GM10847 (cell line): Measurements from ENCODE around the gene IGFBP7.

Experiments used
- POLR2A ChIP-seq: IDR thresholded peaks from 2 replicates; pipeline ENCODE4 v1.6.1; 2011; ENCODE audit not compliant: insufficient read length; ENCODE audit errors: extremely low read depth

Gene IGFBP7

GRCh38 chr4:57144466-57144865 lies 34.3 kb upstream of the IGFBP7 start:
- TF ChIP-seq POLR2A, result no peak

GRCh38 chr4:57139783-57140182 lies 29.6 kb upstream of the IGFBP7 start:
- TF ChIP-seq POLR2A, result no peak

GRCh38 chr4:57137261-57137660 lies 27.1 kb upstream of the IGFBP7 start:
- TF ChIP-seq POLR2A, result no peak

GRCh38 chr4:57136281-57136680 lies 26.1 kb upstream of the IGFBP7 start:
- no peak for TF ChIP-seq POLR2A

GRCh38 chr4:57132743-57133137 lies 22.6 kb upstream of the IGFBP7 start:
- no peak for TF ChIP-seq POLR2A

- TF ChIP-seq POLR2A, result no peak
These were observed 21.9 kb upstream of the IGFBP7 start for GRCh38 chr4:57131849-57132742.

- no peak for TF ChIP-seq POLR2A
These were observed 19.3 kb upstream of the IGFBP7 start for GRCh38 chr4:57129477-57129876.

- TF ChIP-seq POLR2A, result no peak
These were observed 17.2 kb upstream of the IGFBP7 start for GRCh38 chr4:57127361-57127760.

- no peak for TF ChIP-seq POLR2A
These were observed 15.8 kb upstream of the IGFBP7 start for GRCh38 chr4:57125996-57126395.

GRCh38 chr4:57124145-57124544 lies 14.0 kb upstream of the IGFBP7 start:
- no peak for TF ChIP-seq POLR2A

- TF ChIP-seq POLR2A, result no peak
These were observed 12.8 kb upstream of the IGFBP7 start for GRCh38 chr4:57122959-57123358.

- no peak for TF ChIP-seq POLR2A
These were observed 9.0 kb upstream of the IGFBP7 start for GRCh38 chr4:57119054-57119651.

- no peak for TF ChIP-seq POLR2A
These were observed 7.3 kb upstream of the IGFBP7 start for GRCh38 chr4:57117491-57117890.

- TF ChIP-seq POLR2A, result no peak
These were observed 6.1 kb upstream of the IGFBP7 start for GRCh38 chr4:57116245-57116644.

- TF ChIP-seq POLR2A, result no peak
These were observed 4.8 kb upstream of the IGFBP7 start for GRCh38 chr4:57114973-57115372.

GRCh38 chr4:57113870-57114269 lies 3.7 kb upstream of the IGFBP7 start:
- no peak for TF ChIP-seq POLR2A
